ENCODE data around the gene TMPRSS12.
"Not testable (repeated sequence)": the region's sequence is repeated elsewhere in the genome, so short reads cannot be mapped to it uniquely, and the experiment has no call there.

GRCh38 chr12:50833801-50834200 is 8.9 kb upstream of the TMPRSS12 start:
- not testable (repeated sequence) for TF ChIP-seq POLR2A (IDR thresholded peaks at IDR 0.05); CTCF (IDR thresholded peaks at IDR 0.05 in 8 of 11, conservative IDR thresholded peaks at IDR 0.05 in 3 of 11)

All from spleen (tissue), 7 donors.